Upper lobe of right lung (tissue), 1 donor: ENCODE data around the gene EFCAB5. TPM values are rescaled to one million over a fixed set of nuclear protein-coding genes. Genes with fewer than 3 reads are reported as not detected.

Experiments used
- ATAC-seq: fragments of 200-7000 bp; cut with Tn5 transposase; one replicate; pipeline ENCODE4 v1.9.1; 2020; ENCODE audit warnings: mild to moderate bottlenecking, moderate library complexity
- DNase-seq: peaks from one replicate; pipeline ENCODE4 v3.0.0-alpha.2; 2020
- H3K27ac ChIP-seq: fragments of 200-600 bp; one replicate; pipeline ENCODE4 v1.8.0; 2022
- H3K27me3 ChIP-seq: fragments of 200-600 bp; one replicate; pipeline ENCODE4 v1.8.0; 2022; ENCODE audit warnings: mild to moderate bottlenecking
- H3K36me3 ChIP-seq: fragments of 200-600 bp; one replicate; pipeline ENCODE4 v1.8.0; 2022
- H3K4me1 ChIP-seq: fragments of 200-600 bp; one replicate; pipeline ENCODE4 v1.8.0; 2022
- H3K4me3 ChIP-seq: fragments of 200-600 bp; one replicate; pipeline ENCODE4 v1.8.0; 2022; ENCODE audit warnings: mild to moderate bottlenecking
- H3K9me3 ChIP-seq: fragments of 200-600 bp; one replicate; pipeline ENCODE4 v1.8.0; 2022
- intact Hi-C: fragments of 100-400 bp; cut with DNase I; formaldehyde crosslinking; loops from one replicate; pipeline ENCODE4 v1.11.0; 2022
- microRNA-seq: library from miRNA; unstranded; fragments of <30 nt; microRNA quantifications from one replicate; pipeline ENCODE4 v1.2.0, GENCODE V29; 2020; ENCODE audit warnings: borderline microRNAs expressed
- total RNA-seq: library from RNA; stranded (reverse); fragmentation: NEBNext Ultra II Directional; extraction: Animal tissue kit (Norgen Biotek cat#: 25700); gene quantifications from one replicate; pipeline ENCODE4 v1.2.1, GENCODE V29; 2021
- TF ChIP-seq, protein P1 (sequence below): fragments of 200-600 bp; IDR thresholded peaks from one replicate; pipeline ENCODE4 v1.8.0; 2022; ENCODE audit warnings: antibody characterized with exemption
- donor health status: DM: no; HTN: yes; CAD: no; lungs with severe emphysema.

EFCAB5 gene
- total RNA-seq, 1 donor from 2014 or later: 1.1 TPM

- Histone ChIP-seq H3K4me3 (no peak overlapping the region), H3K4me1 (no peaks in the 10 kb centered on the region), H3K36me3 (no peaks in the 10 kb centered on the region), H3K27me3 (no peaks in the 10 kb centered on the region), H3K27ac (no peak overlapping the region), H3K9me3 (no peaks in the 10 kb centered on the region)
- intact Hi-C loops: no loop called here
- DNase-seq (no peak), ATAC-seq (no peak)
- TF ChIP-seq, protein P1, sequence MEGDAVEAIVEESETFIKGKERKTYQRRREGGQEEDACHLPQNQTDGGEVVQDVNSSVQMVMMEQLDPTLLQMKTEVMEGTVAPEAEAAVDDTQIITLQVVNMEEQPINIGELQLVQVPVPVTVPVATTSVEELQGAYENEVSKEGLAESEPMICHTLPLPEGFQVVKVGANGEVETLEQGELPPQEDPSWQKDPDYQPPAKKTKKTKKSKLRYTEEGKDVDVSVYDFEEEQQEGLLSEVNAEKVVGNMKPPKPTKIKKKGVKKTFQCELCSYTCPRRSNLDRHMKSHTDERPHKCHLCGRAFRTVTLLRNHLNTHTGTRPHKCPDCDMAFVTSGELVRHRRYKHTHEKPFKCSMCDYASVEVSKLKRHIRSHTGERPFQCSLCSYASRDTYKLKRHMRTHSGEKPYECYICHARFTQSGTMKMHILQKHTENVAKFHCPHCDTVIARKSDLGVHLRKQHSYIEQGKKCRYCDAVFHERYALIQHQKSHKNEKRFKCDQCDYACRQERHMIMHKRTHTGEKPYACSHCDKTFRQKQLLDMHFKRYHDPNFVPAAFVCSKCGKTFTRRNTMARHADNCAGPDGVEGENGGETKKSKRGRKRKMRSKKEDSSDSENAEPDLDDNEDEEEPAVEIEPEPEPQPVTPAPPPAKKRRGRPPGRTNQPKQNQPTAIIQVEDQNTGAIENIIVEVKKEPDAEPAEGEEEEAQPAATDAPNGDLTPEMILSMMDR: no peak
Measured at GRCh38 chr17:30148376-30148775, 206.9 kb downstream of the EFCAB5 start.

DNA sequence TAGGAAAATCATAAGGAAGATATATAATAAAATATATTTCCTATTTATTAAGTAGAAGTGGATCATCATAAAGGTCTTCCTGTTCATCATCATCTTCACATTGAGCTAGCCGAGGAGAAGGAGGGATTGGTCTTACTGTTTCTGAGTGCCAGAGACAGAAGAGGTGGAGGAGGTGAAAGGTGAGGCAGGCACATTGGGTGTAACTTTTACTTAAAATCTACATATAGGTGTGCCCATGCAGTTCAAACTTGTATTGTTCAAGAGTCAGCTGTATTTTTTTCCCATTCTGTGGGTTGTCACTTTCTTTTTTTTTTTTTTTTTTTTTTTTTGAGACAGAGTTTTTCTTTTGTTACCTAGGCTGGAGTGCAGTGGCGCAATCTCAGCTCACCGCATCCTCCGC lies 210.0 kb downstream of the EFCAB5 start:
- no peaks in the 10 kb centered on the region for H3K4me1 ChIP-seq
- TF ChIP-seq, protein P1: no peak
- H3K9me3 ChIP-seq: no peaks in the 10 kb centered on the region
- no peak overlapping the region for H3K4me3 ChIP-seq
- intact Hi-C loops: no loop called here
- no peaks in the 10 kb centered on the region for H3K27me3 ChIP-seq
- ATAC-seq: no peak
- DNase-seq: no peak
- no peak overlapping the region for H3K27ac ChIP-seq
- no peaks in the 10 kb centered on the region for H3K36me3 ChIP-seq

- Histone ChIP-seq H3K36me3 (no peaks in the 10 kb centered on the region), H3K9me3 (no peaks in the 10 kb centered on the region), H3K27me3 (no peaks in the 10 kb centered on the region), H3K4me1 (no peaks in the 10 kb centered on the region), H3K27ac (no peak overlapping the region), H3K4me3 (no peak overlapping the region)
- DNase-seq (no peak), ATAC-seq (no peak)
- TF ChIP-seq, protein P1: no peak
- intact Hi-C loops: no loop called here
Measured at GRCh38 chr17:30153463-30153862, 212.0 kb downstream of the EFCAB5 start.

GRCh38 chr17:30155389-30155788 lies 214.0 kb downstream of the EFCAB5 start:
- intact Hi-C loops: no loop called here
- no peak for ATAC-seq
- Histone ChIP-seq H3K27me3 (no peaks in the 10 kb centered on the region), H3K36me3 (peaks cover 3% of the 10 kb centered on the region), H3K27ac (no peak overlapping the region), H3K9me3 (no peaks in the 10 kb centered on the region), H3K4me1 (no peaks in the 10 kb centered on the region), H3K4me3 (no peak overlapping the region)
- TF ChIP-seq, protein P1: no peak
- DNase-seq: no peak

Small RNAs within 50 kb of the gene (microRNA-seq; reads per million reads assigned to microRNA genes)
- gene MIR423: not detected

Other genes with a start within 250 kb of the EFCAB5 start
- gene SSH2, start 11.4 kb upstream of the EFCAB5 start, total RNA-seq: 72.0 TPM
- 31.0 TPM for gene NSRP1, start 175.2 kb downstream of the EFCAB5 start, total RNA-seq